ENCODE data around the gene ESR2. TPM values are rescaled to one million over a fixed set of nuclear protein-coding genes. Genes with fewer than 3 reads are reported as not detected.

Gene ESR2
- polyA plus RNA-seq, 1 of the 3 experiments (the other 2 are of a cell fraction): 0.03 TPM

DNA sequence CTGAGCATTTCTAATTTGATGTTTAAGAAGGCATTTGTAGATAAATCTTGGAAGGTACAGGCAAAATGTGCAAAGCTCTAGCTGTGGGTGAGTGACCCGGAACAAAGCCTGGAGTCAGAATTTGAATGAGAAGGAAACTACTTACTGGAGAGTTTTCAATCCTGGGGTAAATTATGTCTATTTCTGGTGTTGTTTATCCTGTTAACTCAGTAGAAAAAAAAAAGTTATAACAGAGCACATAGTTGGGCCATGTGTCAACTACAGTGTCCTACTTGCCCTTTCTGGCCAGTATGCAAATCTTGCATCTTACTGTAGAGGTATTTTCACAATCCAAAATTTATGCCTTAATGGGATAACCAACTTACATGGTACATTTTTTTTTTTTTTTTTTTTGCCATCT is 259.0 kb downstream of the ESR2 start:
- H3K4me2 ChIP-seq: no peak overlapping the region
- no peaks in the 10 kb centered on the region for H3K9me2 ChIP-seq
- CTCF ChIA-PET: interaction anchor here (1.7 kb wide), 1 partner anchor 268 kb away, joined by 3 read pairs; no protein-coding TSS in a partner anchor
- TF ChIP-seq POLR2AphosphoS5 (IDR thresholded peaks at IDR 0.05; ENCODE audit: low read depth, low read length): no peak
- TF ChIP-seq, protein P1, sequence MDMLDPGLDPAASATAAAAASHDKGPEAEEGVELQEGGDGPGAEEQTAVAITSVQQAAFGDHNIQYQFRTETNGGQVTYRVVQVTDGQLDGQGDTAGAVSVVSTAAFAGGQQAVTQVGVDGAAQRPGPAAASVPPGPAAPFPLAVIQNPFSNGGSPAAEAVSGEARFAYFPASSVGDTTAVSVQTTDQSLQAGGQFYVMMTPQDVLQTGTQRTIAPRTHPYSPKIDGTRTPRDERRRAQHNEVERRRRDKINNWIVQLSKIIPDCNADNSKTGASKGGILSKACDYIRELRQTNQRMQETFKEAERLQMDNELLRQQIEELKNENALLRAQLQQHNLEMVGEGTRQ (IDR thresholded peaks at IDR 0.05; ENCODE audit: borderline replicate concordance, low read depth, low read length): no peak
- TF ChIP-seq GABPA (IDR thresholded peaks at IDR 0.05; ENCODE audit: low read depth): no peak
- no peak for TF ChIP-seq RAD21 (IDR thresholded peaks at IDR 0.05; ENCODE audit: low read length)
- TF ChIP-seq, protein P2, sequence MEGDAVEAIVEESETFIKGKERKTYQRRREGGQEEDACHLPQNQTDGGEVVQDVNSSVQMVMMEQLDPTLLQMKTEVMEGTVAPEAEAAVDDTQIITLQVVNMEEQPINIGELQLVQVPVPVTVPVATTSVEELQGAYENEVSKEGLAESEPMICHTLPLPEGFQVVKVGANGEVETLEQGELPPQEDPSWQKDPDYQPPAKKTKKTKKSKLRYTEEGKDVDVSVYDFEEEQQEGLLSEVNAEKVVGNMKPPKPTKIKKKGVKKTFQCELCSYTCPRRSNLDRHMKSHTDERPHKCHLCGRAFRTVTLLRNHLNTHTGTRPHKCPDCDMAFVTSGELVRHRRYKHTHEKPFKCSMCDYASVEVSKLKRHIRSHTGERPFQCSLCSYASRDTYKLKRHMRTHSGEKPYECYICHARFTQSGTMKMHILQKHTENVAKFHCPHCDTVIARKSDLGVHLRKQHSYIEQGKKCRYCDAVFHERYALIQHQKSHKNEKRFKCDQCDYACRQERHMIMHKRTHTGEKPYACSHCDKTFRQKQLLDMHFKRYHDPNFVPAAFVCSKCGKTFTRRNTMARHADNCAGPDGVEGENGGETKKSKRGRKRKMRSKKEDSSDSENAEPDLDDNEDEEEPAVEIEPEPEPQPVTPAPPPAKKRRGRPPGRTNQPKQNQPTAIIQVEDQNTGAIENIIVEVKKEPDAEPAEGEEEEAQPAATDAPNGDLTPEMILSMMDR (IDR thresholded peaks at IDR 0.05): no peak
- no peak overlapping the region for H3K9ac ChIP-seq
- no peaks in the 10 kb centered on the region for H4K20me1 ChIP-seq (ENCODE audit: insufficient read depth)
- H2AFZ ChIP-seq (ENCODE audit: low read depth): no peak overlapping the region
- no peaks in the 10 kb centered on the region for H3K79me2 ChIP-seq (ENCODE audit: insufficient read depth)
- no peak overlapping the region for H3K4me3 ChIP-seq (ENCODE audit: low read depth in 2 of 2, low read length in 1 of 2)
- no peak for DNase-seq
- POLR2A ChIA-PET: no interaction called here
- H3K4me1 ChIP-seq (ENCODE audit: control insufficient read depth in 1 of 2, insufficient read depth in 2 of 2, low read depth in 1 of 2, low read length in 1 of 2): no peaks in the 10 kb centered on the region
- WGBS (ENCODE audit: low lambda C conversion rate): 93% methylated on average over 1 of the region's 1 CpG
- H3K27me3 ChIP-seq (ENCODE audit: insufficient read depth): no peaks in the 10 kb centered on the region
- peaks cover 3% of the 10 kb centered on the region for H3F3A ChIP-seq (replicated peaks; ENCODE audit: insufficient read depth)
- peaks cover 0 to 6% of the 10 kb centered on the region in 2 experiments for H3K36me3 ChIP-seq (replicated peaks in 1 of 2; ENCODE audit: control insufficient read depth in 1 of 2, insufficient read depth in 2 of 2, low read length in 1 of 2)
- no peak overlapping the region for H3K27ac ChIP-seq (ENCODE audit: low read depth in 2 of 2, low read length in 1 of 2)
- H3K9me3 ChIP-seq: no peaks in the 10 kb centered on the region

Small RNA genes within 50 kb of the gene (small RNA-seq; reads per million reads assigned to genes)
- 0 reads per million in 7 experiments for gene MIR548H1

Other genes with a start within 250 kb of the ESR2 start
- gene MTHFD1, start 94.0 kb upstream of the ESR2 start, polyA plus RNA-seq (2012; rRNA removed): 26.8 and 31.0 TPM in 2 replicates
- 0.28 and 0.36 TPM in 2 replicates for gene AKAP5, start 171.1 kb upstream of the ESR2 start, polyA plus RNA-seq (2012; rRNA removed)
- gene ZBTB25, start 209.5 kb upstream of the ESR2 start, polyA plus RNA-seq (2012; rRNA removed): 4.5 and 5.7 TPM in 2 replicates
- 12.7 and 16.4 TPM in 2 replicates for gene ZBTB1, start 210.4 kb upstream of the ESR2 start, polyA plus RNA-seq (2012; rRNA removed)
- 13.9 and 20.8 TPM in 2 replicates for gene HSPA2, start 246.4 kb upstream of the ESR2 start, polyA plus RNA-seq (2012; rRNA removed)

Data from SK-N-SH (cell line).